ENCODE data around the gene LRMDA. TPM values are rescaled to one million over a fixed set of nuclear protein-coding genes. Genes with fewer than 3 reads are reported as not detected.

The LRMDA gene
- total and polyA plus RNA-seq, 2 of the 8 experiments (the other 6 are each of a cell fraction or from before 2014, with no cell fraction given): 0.86 to 2.8 TPM

DNA sequence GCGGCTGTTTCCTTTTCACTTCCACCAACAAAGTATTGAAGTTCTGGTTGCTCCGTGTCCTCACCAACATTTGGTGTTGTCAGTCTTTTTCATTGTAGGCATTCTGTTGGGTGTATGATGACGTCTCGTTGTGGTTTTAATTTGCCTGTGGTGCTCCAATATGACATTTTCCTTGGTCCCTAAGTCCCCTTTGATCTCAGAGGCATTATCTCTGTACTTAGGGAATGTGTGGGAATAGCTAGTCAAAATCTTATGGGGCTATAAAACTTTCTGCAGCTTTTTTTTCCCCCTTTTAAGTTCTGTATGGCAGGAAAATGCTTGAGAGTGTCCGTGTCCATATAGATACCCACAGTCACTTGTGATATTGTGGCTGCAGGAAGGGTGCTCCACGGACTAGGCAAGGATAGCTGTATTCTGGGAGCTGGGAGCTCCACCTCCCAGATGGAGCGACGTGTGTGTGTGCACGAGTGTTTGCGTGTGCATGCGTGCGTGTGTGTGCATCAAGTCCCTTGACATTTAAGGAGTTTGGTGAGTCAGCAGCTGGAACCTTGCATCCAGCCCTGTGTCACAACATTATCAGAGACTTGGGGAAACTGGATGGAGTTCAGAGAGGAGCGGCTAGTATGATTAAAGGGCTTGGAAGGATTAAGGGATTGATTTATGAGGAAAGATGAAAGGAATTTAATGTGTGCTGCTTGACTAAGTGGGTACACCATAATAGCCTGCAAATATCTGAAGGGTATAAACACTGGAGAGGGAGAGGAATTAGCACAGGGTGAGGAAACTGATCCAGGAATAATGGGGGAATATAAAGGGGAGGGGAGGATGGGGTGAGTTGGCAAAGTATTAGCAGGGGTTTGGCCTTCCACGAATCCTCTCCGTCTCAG is 66.8 kb downstream of the LRMDA start (continued):
- no peak for TF ChIP-seq SIN3A (conservative IDR thresholded peaks at IDR 0.05 in 1 of 2, IDR thresholded peaks at IDR 0.05 in 1 of 2; ENCODE audit: low read depth in 1 of 2, low read length in 2 of 2)
- TF ChIP-seq JUND (IDR thresholded peaks at IDR 0.05; ENCODE audit: low read length): no peak
- no peak for TF ChIP-seq MAX (IDR thresholded peaks at IDR 0.05)
- TF ChIP-seq USF2 (IDR thresholded peaks at IDR 0.05; ENCODE audit: low read length): no peak
- TF ChIP-seq RNF2 (IDR thresholded peaks at IDR 0.05; ENCODE audit: borderline replicate concordance, low read depth, low read length, missing control alignments, poor library complexity, severe bottlenecking): no peak
- no peak for TF ChIP-seq BCL11A (IDR thresholded peaks at IDR 0.05; ENCODE audit: low read depth in 2 of 2, low read length in 2 of 2)
- no peak for TF ChIP-seq KDM1A (IDR thresholded peaks at IDR 0.05; ENCODE audit: borderline replicate concordance, low read length)
